NT2/D1 (cell line): ENCODE data around the gene OR5H14.

Experiments
- SUZ12 ChIP-seq: IDR thresholded peaks from 2 replicates; pipeline ENCODE4 v1.6.1; 2011; ENCODE audit not compliant: insufficient read length, insufficient read depth; ENCODE audit errors: extremely low read depth
- YY1 ChIP-seq: IDR thresholded peaks from 2 replicates; pipeline ENCODE4 v1.6.1; 2011; ENCODE audit not compliant: insufficient read length, insufficient read depth
- ZNF274 ChIP-seq: IDR thresholded peaks from 2 replicates; pipeline ENCODE4 v1.6.1; 2011; ENCODE audit warnings: mild to moderate bottlenecking, low read depth, low read length

DNA sequence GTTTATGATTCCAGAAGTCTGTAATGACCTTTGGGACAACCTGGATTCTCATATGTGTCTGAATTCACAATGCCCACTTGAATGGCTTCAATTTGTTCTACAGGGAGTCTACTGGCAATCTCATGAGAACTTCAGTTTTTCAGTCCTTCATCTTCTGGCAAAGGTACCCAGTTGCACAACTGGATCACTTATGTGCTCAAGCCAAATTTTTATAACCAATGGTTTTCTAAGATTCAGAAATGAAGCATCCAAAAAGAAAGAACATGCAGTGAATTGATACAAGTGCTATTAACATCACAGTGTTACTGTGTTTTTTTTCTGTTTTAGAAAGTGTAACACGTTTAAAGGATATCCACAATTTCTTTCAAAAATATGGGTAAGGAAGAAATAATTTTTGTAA is at the start of gene OR5H14:
- TF ChIP-seq SUZ12 (no peak), ZNF274 (no peak), YY1 (no peak)
